GM19099 (cell line): ENCODE data around the gene MACROD2.

ENCODE experiments used
- POLR2A ChIP-seq: IDR thresholded peaks from 3 replicates; pipeline ENCODE4 v1.6.1; 2011; ENCODE audit warnings: low read depth; ENCODE audit not compliant: insufficient read length; ENCODE audit errors: extremely low read depth

MACROD2 gene

GRCh38 chr20:14332866-14333265 lies 337.6 kb downstream of the MACROD2 start:
- no peak for TF ChIP-seq POLR2A

- no peak for TF ChIP-seq POLR2A
Observed at GRCh38 chr20:14333721-14334120, 338.4 kb downstream of the MACROD2 start.

GRCh38 chr20:14334306-14334930 lies 339.1 kb downstream of the MACROD2 start:
- TF ChIP-seq POLR2A = no peak

DNA sequence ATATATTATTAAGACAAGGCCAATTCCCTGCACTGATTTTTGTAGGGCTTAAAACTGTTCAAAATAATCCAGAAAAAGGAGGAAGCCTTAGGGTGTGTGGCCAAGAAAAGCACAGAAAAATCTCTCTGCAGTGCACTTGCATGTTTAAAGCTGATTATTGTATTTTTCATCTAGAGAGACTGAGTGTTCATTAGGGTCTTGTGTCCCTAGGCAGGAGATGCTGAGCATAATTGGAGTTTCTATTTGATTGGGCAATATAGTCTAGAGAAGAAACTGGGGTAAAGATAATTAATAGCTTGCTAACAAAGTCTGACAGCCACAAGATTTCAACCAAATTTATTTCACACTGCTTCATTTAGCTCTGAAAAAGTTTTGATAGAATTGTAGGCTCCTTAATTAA lies 339.7 kb downstream of the MACROD2 start:
- TF ChIP-seq POLR2A = no peak

GRCh38 chr20:14336686-14337085 lies 341.4 kb downstream of the MACROD2 start:
- TF ChIP-seq POLR2A = no peak

DNA sequence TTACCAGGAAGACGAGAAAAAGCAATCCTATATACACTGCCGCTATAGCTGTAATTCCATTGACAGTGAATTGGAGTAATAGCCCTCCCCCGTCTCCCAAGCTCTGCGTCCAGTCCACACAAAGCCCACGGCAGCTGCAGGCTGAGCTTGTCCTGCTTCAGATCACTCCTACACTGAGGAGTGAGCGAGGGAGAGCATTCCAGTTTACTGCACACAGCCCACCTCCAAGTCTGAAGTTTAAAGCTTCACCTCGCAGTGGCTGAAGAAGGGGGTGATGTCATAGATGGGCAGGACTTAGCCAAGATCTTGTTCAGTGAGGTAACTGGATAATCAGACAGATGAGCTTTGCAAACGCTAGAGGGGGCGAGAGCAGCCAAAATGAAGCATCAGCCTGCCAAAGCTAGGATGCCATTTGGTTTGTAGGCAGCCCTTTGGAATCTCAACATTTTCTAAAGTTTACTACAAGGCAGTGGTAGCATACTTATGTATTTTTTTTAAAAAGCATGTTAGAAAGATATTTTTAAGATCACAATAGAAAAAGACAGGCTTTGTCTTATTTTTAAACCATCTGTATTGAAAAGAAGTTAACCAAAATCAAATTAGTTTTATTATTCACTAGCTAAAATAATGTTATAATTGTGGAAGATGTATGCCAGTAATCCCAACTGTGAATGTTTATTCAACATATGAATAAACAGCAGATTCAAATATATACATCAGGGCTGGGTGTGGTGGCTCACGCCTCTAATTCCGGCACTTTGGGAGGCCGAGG lies 342.3 kb downstream of the MACROD2 start, which contains the start of gene FLRT3:
Gene FLRT3 (minus strand): TSS at position 213 of the 772 bp plus-strand sequence. CDS start 10,106 bp downstream, outside the sequence.
- TF ChIP-seq POLR2A = no peak

DNA sequence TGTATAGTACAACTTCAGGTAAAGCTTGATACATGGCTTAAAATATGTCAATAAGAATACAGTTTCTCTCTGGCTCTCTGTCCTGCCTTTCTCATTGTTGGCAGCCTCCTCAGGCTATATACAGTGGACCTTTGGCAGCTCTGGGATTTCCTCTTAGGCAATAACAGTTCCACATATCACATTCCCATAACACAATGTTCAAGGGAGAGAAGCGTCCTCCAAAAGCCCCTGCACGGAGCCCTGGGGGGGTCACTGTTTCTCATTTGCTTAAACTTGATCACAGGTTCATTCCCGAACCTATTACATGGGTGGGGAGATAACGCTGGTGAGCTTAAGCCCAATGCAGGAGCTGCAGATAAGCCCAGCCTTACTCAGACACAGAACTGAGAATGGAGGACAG lies 346.5 kb downstream of the MACROD2 start:
- no peak for TF ChIP-seq POLR2A

- no peak for TF ChIP-seq POLR2A
Observed at GRCh38 chr20:14342918-14343317, 347.6 kb downstream of the MACROD2 start.

DNA sequence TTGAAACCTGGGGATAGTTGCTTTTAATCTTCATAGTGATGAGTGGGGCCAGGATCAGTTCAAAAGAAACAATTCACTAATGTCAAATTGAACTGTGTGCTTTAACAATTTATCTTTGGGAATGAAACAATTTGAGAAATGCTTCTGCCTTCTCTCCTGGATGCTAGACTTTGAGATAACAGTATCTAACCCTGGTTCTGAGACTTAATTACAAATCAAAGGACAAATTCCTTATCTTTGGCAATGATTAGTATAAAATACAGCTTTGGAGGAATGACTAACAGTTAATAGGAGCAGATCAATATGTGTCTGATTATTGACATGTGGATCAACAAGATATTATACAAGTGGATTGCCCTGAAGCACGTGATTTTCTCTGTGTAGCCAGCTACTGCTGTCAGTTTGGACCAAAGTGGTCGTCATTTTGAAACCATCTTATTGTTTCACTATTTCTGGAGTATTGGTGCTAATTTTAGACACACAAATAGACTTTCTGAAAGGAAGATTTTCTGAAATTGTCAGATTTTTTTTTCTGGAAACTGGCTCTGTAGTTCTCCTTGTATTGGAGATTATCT lies 348.3 kb downstream of the MACROD2 start:
- TF ChIP-seq POLR2A = no peak

DNA sequence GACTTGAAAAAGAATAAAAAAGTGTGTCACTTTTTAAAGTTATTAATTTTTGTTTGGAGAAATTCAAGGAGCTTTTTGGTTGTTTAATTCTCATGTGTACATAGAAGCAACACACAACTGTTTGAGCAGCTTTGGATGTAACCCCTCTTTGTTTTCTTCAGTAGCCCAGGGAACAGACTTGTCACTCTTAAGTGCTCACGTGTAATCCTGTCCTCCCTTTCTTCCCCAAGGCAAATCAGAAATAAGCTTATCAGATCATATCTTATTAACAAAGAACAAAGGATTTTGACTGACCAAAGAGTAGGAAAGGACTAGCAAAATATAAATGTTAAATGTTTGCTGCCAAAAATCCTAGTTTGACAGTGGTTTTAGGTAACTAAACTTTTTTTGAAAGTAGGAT lies 349.4 kb downstream of the MACROD2 start:
- no peak for TF ChIP-seq POLR2A

GRCh38 chr20:14355791-14356190 lies 360.5 kb downstream of the MACROD2 start:
- no peak for TF ChIP-seq POLR2A

DNA sequence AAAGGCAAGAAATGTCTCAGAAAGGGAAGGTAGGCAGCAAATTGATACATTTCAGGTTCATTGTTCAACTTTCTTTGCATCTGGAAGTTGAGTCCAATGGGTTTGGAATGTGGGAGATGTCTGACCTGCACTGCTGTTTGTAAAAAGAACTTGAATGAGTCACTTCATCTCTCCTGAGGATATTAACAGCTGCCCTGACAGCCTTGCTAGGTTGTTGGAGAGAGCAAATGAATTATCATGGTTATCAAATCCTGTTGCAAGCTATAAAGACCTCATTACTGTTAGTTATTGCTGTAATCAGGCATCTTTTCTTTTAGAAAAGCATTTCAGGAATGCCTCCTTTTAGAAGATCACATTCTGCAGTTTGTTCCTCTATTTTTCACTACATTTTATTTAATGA lies 365.1 kb downstream of the MACROD2 start:
- no peak for TF ChIP-seq POLR2A

DNA sequence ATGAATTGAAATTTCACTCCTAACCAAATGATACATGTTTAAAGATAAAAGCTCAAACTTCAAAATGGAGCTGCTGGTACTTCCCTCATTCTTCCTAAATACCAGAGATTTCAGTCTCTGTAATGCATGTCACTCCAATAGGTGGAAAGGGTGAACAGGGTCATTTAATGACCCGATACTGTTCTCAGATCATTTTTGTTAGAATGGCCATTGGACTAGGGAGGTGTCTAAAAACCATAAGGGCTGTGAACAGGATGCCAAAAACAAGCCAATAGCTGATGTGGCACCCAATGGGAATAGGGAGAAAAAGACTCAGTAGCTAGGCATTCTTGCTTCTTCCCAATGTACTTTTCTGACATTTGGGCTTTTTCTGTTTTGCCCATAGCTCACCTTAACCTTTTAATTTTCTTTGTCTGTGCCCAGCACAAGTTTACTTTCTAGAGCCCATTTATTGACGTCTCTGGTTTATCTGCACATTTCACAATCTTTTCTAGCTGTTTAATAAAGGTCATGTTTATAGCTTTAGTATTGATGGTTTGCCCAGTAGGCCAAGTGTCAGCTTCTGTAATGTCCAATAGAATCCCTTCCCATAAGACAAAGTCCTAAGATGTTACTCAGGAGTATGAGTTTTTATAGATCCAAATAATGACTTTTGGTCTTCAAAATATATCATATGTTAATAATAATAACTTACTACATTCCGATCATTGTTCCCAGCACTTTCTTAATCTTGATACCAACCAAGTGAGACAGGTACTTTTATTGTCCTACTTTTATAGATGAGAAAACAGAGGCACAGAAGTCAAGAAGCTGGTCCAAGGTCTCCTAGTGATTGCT lies 366.4 kb downstream of the MACROD2 start:
- TF ChIP-seq POLR2A = no peak

- no peak for TF ChIP-seq POLR2A
Observed at GRCh38 chr20:14374196-14374595, 378.9 kb downstream of the MACROD2 start.

DNA sequence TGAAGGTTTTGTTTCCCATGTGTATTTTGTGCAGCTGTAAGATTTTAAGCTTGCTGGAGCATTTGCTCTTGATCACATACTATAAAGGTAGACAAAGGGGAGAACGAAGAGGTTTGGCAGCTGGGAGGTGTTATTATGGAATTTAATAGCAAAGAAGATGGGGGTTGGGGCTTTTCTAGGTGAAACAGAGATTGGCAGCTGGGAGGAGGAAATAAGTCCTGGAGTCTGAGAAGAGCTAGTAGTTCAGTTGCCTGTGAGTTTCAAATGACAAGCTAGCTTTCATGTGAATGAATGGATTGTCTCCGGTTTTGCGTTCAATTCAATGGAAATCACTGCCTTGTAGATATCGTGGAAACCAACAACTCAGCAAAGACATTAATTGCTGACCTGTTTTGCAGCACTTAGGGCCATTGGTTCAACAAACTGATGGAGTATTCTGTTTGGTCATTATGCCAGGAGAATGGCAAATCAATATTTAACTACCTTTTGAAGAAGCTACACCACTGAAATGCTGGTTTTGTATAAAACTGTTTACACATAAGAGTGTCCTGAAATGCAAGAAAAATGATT lies 380.2 kb downstream of the MACROD2 start:
- no peak for TF ChIP-seq POLR2A
